Fibroblast of skin of left quadriceps (primary cell): ENCODE data around the gene LRRC8D.

Experiments used
- DNase-seq, 2 experiments: peaks; one replicate each; pipeline ENCODE4 v3.0.0-alpha.2; 2013; ENCODE audit warnings: low read depth in 2 of 2

Gene LRRC8D

GRCh38 chr1:89807503-89807902 lies 13.3 kb upstream of the LRRC8D start:
- no peak for DNase-seq

GRCh38 chr1:89807983-89808382 lies 12.8 kb upstream of the LRRC8D start:
- no peak for DNase-seq

DNA sequence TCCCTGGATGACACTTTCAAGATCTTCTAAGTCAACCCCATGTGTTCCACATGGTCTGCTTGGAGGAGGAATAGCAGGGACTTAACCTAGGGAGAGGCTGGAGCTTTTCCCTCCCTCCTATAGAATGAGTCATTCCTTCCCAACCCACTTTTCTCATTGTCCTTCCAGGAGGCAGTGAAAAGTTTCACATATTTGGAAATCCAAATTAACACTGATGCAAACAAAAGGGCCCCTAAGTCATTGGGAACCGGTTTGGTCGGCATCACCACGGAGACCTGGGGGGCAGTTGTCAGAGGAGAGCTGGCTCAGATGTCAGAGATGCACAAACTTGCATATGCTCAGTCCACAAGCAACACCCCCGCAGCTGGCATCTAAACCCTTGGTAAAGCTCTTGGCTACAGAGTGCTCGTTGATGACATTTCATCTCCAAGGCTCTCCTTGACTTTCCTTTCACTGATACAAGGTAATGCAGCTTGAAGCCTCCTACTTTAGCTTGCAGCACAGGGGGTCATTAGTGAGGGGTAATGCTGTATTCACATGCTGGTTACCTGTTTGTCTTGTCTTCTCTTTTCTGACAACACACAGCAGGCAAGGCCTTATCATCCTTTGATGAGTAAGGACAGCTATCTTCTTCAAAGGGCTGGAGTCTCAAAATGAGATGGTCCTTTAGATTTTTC lies 12.3 kb upstream of the LRRC8D start:
- peak in 1 of 2 experiments; percentile 20 for DNase-seq

GRCh38 chr1:89809556-89809955 lies 11.3 kb upstream of the LRRC8D start:
- no peak for DNase-seq

DNA sequence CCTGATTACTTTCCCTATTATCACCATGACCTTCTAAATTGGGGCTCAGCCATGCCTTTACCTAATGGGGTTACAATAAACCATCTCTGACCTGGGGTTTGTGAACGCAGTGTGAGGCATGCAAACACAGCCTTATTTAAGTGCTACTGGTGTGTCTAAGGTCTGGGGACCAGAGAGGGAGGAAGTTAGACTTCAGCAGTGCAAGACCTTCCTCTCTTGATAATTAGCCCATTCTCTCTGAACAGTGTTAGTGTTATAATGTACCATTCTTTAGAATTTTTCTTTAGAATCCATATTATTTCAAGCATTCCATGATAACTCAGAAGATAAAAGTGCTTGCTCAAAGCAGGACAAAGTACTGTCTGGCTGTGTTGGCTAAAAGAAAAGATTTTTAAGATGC lies 10.5 kb upstream of the LRRC8D start:
- no peak for DNase-seq

DNA sequence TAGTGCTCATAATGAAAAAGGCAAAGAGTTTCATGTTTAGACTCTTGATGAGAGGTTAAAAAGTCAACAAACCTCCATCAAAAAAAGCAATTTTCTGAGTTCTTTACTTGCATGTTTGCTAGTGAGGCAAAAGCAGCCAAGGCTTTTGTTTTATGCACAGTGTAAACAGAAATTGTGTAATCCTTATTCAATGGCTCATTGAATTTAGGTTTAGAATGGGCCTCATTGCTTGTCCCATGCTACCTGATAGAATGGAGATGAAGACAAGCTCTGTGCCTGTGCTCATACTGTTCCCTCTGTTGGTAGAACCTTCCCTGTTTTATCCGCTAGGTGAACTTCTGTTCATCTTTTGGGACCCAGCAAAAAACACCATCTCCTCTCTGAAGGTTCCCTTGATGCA lies 10.0 kb upstream of the LRRC8D start:
- DNase-seq: no peak

DNA sequence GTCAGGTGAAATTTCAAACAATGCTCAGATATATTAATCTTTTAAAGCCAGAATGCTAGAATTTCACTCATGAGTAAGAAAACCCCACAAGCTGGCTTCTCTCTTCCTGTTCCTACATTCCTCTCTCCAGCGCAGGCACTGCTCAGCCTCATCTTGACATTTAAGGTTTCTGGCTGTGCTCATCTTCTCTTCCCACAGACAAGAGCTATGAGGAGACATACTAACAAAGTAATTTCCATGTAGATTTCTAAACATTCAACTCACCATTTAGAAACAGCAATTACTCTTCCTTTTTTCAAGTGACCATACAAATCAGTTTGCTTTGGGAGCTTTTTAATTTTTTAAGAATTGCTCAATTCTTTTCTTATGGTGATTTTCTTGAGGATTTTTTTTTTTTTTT lies 7.8 kb upstream of the LRRC8D start:
- DNase-seq: no peak

DNA sequence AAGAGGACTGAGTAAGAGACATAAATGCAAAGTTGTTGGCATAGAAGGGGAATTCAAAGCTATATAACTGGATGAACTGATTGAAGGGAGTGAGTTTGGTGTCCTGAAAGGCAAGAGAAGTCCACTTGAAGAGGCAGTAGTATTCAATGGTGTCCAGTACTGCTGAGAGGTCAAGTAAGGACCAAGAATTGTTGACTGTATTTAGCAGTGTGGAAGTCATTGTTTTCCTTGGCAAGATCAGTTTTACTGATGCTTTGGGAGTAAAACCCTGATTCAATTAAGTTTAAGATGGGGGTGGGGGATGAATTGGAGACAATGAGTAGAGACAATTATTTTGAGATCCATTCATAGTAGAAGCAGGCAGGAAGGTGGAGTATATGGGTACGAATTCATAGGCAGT lies 5.8 kb upstream of the LRRC8D start:
- DNase-seq: no peak

GRCh38 chr1:89815611-89816010 lies 5.2 kb upstream of the LRRC8D start:
- DNase-seq: no peak

DNA sequence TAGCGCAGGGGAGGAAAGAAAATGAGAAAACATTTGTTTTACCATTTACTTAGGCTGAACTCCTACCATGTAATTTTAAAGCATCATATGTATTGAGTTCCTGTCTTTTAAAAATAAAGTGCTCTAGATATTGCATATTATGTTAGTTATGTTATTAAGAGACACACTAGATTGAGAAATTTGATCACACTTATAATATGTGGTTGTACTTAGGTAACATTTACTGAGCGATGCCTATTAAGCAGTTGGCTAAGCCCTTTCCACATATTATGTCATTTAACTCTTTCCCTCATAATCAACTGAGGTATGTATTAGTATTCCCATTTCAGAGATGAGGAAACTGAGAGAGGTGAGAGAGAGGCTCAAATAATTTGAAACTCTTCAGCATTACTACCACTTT lies 4.5 kb upstream of the LRRC8D start:
- no peak for DNase-seq

- no peak for DNase-seq
Measured at GRCh38 chr1:89821322-89822108, 683 bp downstream of the LRRC8D start.

- DNase-seq: no peak
Measured at GRCh38 chr1:89822109-89822962, 1.5 kb downstream of the LRRC8D start.

- no peak for DNase-seq
Measured at GRCh38 chr1:89822999-89823628, 2.3 kb downstream of the LRRC8D start.

DNA sequence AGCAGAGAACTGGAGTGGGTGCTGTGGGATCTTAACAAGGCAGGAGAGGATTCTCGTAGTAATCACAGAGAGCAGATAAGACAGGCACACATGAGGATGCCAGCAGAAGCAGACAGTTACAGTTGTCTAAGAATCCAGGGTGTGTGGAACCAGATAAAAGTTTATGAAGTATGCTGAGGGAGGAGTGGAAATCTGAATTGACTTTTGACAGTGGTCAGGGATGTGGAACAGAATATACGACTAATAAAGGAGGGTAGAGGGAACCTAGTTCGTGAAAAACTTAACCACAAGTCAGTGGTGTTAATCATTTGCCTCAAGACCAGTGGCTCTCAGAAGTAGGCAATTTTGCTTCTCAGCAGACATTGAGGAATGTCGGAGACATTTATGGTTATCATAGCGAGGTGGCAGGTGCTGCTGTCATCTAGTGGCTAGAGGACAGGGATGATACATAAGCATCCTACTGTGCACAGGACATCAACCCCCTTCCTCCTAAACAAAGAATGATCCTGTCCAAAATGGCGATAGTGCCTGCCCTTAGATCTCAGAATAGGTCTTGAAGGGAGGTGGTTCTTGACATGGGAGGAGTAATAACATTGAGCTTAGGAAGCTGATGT lies 3.0 kb downstream of the LRRC8D start:
- DNase-seq: no peak

GRCh38 chr1:89826594-89826993 lies 5.8 kb downstream of the LRRC8D start:
- no peak for DNase-seq

GRCh38 chr1:89827330-89827729 lies 6.5 kb downstream of the LRRC8D start:
- DNase-seq: no peak

DNA sequence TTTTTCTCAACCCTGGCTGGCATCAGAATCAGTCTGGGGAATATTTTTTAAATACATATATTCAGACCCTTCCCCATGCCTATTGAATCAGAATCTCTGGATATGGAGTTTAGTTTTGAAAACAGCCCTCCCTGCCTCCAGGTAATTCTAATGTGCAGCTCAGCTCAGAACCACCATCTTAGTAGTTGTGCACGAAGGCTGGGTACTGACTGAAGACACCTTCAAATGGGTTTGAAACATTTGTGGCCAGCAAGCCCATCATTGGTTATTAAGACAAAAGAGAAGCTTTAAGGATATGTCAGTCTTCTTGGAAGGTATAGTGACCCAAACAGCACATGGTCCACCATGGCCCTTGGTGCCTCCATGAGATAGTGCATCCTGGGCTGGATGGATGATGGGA lies 7.1 kb downstream of the LRRC8D start:
- no peak for DNase-seq

- no peak for DNase-seq
Measured at GRCh38 chr1:89829186-89829585, 8.4 kb downstream of the LRRC8D start.

DNA sequence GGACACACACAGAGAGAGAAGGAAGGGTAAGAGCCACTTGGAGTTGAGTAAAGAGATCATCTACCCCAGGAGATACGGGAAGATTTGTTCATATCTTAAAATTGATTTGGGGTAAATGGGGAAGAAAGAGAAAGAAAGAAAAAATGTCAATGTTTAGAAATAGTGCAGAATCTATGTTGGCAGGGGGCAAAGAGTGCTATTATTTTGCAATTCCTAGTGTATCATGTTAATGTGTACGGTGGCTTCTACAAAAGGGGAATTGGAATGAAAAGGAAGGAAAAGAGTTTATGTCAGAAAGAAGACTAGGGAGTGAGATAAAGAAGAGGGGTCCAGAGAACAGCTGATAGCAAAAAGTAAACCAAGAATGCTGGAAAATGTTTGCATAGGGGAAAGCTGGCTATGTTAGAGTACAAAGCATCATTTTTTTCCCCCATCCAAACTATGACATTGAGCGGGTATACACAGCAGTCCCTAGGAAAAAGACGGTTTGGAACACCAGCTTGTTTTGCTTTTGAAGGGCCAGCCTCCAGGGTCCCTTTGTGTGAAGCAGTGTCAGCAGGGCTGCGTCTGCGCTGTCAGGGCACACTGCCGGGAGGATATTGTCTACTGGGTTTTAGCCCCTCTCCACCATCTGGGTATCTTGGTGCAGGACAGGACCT lies 10.8 kb downstream of the LRRC8D start:
- no peak for DNase-seq

- DNase-seq: no peak
Measured at GRCh38 chr1:89832496-89833127, 11.8 kb downstream of the LRRC8D start.
